ENCODE results near the gene FASN. TPM values are rescaled to one million over a fixed set of nuclear protein-coding genes. Genes with fewer than 3 reads are reported as not detected.

FASN gene
- polyA plus RNA-seq, 2 of the 4 experiments (the other 2 are of a cell fraction): 12.9 to 169 TPM

DNA sequence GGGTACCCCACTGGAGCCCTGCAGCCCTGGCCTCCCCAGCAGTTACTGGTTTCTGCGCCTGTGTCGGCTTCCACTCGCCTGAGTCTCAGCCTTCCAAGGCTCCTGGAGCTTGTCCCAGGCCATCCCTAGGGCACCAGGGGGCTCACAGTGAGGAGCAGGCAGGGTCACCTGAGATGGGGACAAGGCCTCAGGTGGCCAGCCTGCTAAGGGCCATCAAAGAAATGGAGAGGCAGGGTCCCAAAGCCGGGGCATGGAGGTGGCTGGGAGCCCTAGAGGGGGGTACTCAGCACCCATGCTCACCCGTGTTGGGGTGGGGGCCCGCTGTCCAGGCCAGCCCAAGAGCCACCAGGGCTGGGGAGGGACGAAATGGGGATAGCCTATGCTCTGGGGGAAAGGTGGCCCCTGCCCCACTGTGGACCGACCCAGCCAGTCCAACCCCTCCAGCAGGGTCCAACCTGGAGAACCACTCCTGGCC lies 1.3 kb downstream of the FASN start:
- no peak for FAIRE-seq
- 43% methylated on average over 7 of the region's 8 CpGs for WGBS (ENCODE audit: missing lambda C conversion rate)
- Histone ChIP-seq H3K4me3 (peak overlapping the region; percentile 91), H3K4me1 (peaks cover 43% of the 10 kb centered on the region), H3K9me3 (no peaks in the 10 kb centered on the region), H3K27ac (peak overlapping the region; percentile 95 to 96), H3K4me2 (peak overlapping the region; percentile 97)
- TF ChIP-seq HOXA7 (CRISPR knock-in tag; IDR thresholded peaks at IDR 0.05) (no peak), NR3C1 (IDR thresholded peaks at IDR 0.05) (no peak), HEYL (CRISPR knock-in tag; IDR thresholded peaks at IDR 0.05) (no peak), GATA3 (IDR thresholded peaks at IDR 0.05; ENCODE audit: borderline replicate concordance) (no peak), PBX3 (IDR thresholded peaks at IDR 0.05) (no peak), NFE2L2 (conservative IDR thresholded peaks at IDR 0.05; ENCODE audit: low read length) (no peak), MAZ (IDR thresholded peaks at IDR 0.05; ENCODE audit: borderline replicate concordance, low read depth, low read length) (no peak), HOXB5 (CRISPR knock-in tag; IDR thresholded peaks at IDR 0.05) (no peak), ZC3H11A (IDR thresholded peaks at IDR 0.05) (no peak), KDM5A (IDR thresholded peaks at IDR 0.05) (no peak), ZNF302 (CRISPR knock-in tag; IDR thresholded peaks at IDR 0.05) (no peak), EHMT2 (IDR thresholded peaks at IDR 0.05; ENCODE audit: low read depth) (no peak), RARB (CRISPR knock-in tag; IDR thresholded peaks at IDR 0.05) (no peak), CEBPB (IDR thresholded peaks at IDR 0.05) (no peak), FOSL2 (IDR thresholded peaks at IDR 0.05) (no peak), FOSL2 (CRISPR knock-in tag; IDR thresholded peaks at IDR 0.05) (no peak), RNF2 (IDR thresholded peaks at IDR 0.05; ENCODE audit: borderline replicate concordance, low read depth) (no peak), ZSCAN20 (CRISPR knock-in tag; IDR thresholded peaks at IDR 0.05) (no peak)
- ChIA-PET POLR2A (interaction anchor here (2.9 kb wide), 1 partner anchor 66 kb away, joined by 33 read pairs; the partner anchor contains the start of gene RAC3), CTCF (interaction anchor here (1.0 to 3.1 kb wide), 7 partner anchors 9 to 137 kb away, joined by 3 to 17 read pairs (median 4); partner anchors contain the start of gene DCXR)
- DNase-seq (ENCODE audit: low read depth in 1 of 2, low spot score in 1 of 2): no peak
- peak in 1 of 2 experiments; percentile 0; a peak in 1 of 6 replicates for ATAC-seq

DNA sequence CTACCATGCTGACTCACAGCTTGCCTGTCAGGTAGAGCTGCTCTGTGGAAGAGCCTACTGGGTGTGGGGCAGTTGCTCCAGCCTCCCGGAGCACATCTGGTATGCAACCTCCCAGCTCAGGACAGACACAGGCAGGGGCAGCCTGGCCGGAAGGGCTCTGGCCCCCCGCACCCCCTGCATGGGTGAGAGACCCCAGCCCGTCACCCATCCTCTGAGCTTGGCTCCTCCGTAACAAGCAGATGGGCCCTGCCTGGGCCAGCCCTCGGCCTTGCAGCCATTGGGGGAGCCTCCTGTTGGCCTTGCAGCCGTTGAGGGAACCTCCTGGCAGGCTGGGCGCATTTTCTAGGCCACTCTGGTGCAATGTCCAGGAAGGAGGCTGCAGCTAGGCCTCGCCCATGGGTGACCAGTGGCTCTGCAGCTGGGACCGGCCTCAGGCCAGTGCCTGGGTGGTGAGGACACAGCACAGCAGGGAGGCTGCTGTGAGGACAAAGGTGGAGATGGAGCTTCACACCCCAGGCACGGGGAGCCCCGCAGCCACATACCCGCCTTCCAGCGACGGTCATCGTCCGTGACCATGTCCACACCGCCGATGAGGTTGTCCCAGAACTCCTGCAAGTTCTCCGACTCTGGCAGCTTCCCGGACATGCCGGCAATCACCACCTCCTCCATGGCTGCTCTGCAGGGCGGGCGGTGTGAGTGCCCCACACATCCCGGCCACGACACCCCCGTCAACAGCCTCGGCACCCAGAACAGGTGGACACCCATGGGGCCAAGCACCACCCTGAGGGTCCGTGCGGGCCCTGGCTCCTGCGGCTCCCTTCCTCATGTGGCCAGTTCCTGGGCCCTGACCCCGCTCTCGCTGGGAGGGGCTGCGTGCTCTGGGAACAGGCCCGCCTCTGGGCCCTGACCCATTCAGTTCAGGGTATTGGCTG lies 2.0 kb downstream of the FASN start:
- Histone ChIP-seq H3K9me3 (no peaks in the 10 kb centered on the region), H3K27ac (peak overlapping the region; percentile 95 to 96), H3K4me1 (peaks cover 36% of the 10 kb centered on the region), H3K4me3 (peak overlapping the region; percentile 91), H3K4me2 (peak overlapping the region; percentile 97)
- FAIRE-seq (no peak), DNase-seq (ENCODE audit: low read depth in 1 of 2, low spot score in 1 of 2) (no peak), ATAC-seq (no peak)
- CTCF ChIA-PET: interaction anchor here (0.7 to 3.1 kb wide), 9 partner anchors 9 to 136 kb away, joined by 3 to 17 read pairs (median 5); partner anchors contain the start of gene DCXR
- WGBS (ENCODE audit: missing lambda C conversion rate): 89% methylated on average over 31 of the region's 35 CpGs
- POLR2A ChIA-PET: no interaction called here
- TF ChIP-seq TP53 (CRISPR knock-in tag; IDR thresholded peaks at IDR 0.05) (peak; percentile 34; the same call in 1 of the 2 replicates), JUNB (IDR thresholded peaks at IDR 0.05) (no peak)

DNA sequence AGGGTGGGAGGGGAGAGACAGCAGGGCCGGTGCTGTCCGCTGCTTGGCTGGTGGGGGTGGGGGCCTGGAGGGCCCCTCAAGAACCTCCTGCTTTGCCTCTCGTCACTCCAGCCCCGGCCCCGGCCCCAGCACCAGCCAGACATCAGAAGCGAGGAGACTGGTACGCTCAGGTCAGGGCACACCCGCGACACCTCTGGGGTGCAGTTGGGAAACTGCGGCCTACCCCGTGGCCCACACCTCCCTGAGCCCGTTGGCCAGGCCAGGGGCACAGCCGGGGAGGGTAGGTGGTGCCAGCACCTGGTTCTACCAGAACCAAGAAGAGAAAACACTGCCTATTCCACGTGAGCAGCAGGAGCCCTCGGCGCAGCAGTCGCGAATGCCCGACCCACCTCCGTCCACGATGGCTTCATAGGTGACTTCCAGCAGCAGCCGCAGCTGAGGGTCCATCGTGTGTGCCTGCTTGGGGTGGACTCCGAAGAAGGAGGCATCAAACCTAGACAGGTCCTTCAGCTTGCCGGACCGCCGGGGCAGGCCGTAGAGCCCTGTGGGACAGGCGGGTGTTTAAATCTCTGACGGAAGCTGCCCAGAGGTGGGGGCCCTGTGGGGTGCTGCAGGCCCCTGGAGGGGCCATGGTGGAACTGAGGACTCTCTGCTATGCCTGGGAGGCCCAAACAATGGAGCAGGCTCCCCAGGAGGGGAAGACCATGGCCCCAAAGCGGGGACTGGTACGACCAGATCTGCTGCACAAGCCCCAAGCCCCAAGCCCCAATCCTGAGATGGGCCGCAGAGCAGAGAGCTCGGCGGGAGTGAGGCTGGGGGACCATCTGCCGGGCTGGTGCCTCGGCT lies 2.9 kb downstream of the FASN start:
- 92% methylated on average over 34 of the region's 37 CpGs for WGBS (ENCODE audit: missing lambda C conversion rate)
- Histone ChIP-seq H3K4me1 (peaks cover 30% of the 10 kb centered on the region), H3K4me2 (peak overlapping the region; percentile 97), H3K27ac (peak overlapping the region in 1 of 2 experiments; percentile 96; a peak in 2 of 6 replicates), H3K4me3 (no peak overlapping the region; the same call in 2 of the 3 replicates), H3K9me3 (no peaks in the 10 kb centered on the region)
- ATAC-seq: no peak
- no peak for FAIRE-seq
- no peak for DNase-seq (ENCODE audit: low read depth in 1 of 2, low spot score in 1 of 2)
- POLR2A ChIA-PET: no interaction called here
- CTCF ChIA-PET: interaction anchor here (1.2 to 3.1 kb wide), 5 partner anchors 9 to 136 kb away, joined by 3 to 17 read pairs (median 6); no protein-coding TSS in a partner anchor
- TF ChIP-seq FOXS1 (CRISPR knock-in tag; IDR thresholded peaks at IDR 0.05) (no peak), NFE2L2 (conservative IDR thresholded peaks at IDR 0.05; ENCODE audit: low read length) (no peak), CBX2 (IDR thresholded peaks at IDR 0.05; ENCODE audit: borderline replicate concordance, low read depth) (no peak), HDAC2 (IDR thresholded peaks at IDR 0.05) (no peak), JUNB (IDR thresholded peaks at IDR 0.05) (no peak), HOXB13 (CRISPR knock-in tag; IDR thresholded peaks at IDR 0.05; ENCODE audit: low read depth) (no peak), EHMT2 (IDR thresholded peaks at IDR 0.05; ENCODE audit: low read depth) (no peak), NR3C1 (IDR thresholded peaks at IDR 0.05) (no peak), ZC3H11A (IDR thresholded peaks at IDR 0.05) (no peak), SREBF2 (IDR thresholded peaks at IDR 0.05) (no peak), MAFK (IDR thresholded peaks at IDR 0.05; ENCODE audit: partially characterized antibody) (no peak), RFX5 (IDR thresholded peaks at IDR 0.05) (no peak), FOSB (CRISPR knock-in tag; IDR thresholded peaks at IDR 0.05) (no peak), CHD4 (IDR thresholded peaks at IDR 0.05; ENCODE audit: borderline replicate concordance) (no peak)
- TF ChIP-seq, protein P1, sequence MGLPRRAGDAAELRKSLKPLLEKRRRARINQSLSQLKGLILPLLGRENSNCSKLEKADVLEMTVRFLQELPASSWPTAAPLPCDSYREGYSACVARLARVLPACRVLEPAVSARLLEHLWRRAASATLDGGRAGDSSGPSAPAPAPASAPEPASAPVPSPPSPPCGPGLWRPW (IDR thresholded peaks at IDR 0.05): no peak
- TF ChIP-seq, protein P2, sequence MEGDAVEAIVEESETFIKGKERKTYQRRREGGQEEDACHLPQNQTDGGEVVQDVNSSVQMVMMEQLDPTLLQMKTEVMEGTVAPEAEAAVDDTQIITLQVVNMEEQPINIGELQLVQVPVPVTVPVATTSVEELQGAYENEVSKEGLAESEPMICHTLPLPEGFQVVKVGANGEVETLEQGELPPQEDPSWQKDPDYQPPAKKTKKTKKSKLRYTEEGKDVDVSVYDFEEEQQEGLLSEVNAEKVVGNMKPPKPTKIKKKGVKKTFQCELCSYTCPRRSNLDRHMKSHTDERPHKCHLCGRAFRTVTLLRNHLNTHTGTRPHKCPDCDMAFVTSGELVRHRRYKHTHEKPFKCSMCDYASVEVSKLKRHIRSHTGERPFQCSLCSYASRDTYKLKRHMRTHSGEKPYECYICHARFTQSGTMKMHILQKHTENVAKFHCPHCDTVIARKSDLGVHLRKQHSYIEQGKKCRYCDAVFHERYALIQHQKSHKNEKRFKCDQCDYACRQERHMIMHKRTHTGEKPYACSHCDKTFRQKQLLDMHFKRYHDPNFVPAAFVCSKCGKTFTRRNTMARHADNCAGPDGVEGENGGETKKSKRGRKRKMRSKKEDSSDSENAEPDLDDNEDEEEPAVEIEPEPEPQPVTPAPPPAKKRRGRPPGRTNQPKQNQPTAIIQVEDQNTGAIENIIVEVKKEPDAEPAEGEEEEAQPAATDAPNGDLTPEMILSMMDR (IDR thresholded peaks at IDR 0.05): no peak

Measured in A549 (cell line).